Transverse colon (tissue), 4 donors: ENCODE results near the gene TENM4.

Source experiments
- EP300 ChIP-seq: sonication (generic); formaldehyde crosslinking; IDR thresholded peaks from one replicate; pipeline ENCODE4 v1.6.1; 2017; ENCODE audit warnings: antibody characterized with exemption, low read depth
- POLR2A ChIP-seq: fragments of 450-650 bp; IDR thresholded peaks from one replicate; pipeline ENCODE4 v1.6.1; 2016; ENCODE audit warnings: antibody characterized with exemption, mild to moderate bottlenecking, moderate library complexity
- POLR2AphosphoS5 ChIP-seq, 3 donors: sonication (generic); formaldehyde crosslinking; IDR thresholded peaks; one replicate each; pipeline ENCODE4 v1.6.1; 2016; ENCODE audit warnings: antibody characterized with exemption in 3 of 3
- TF ChIP-seq, protein P1 (sequence below), 5 experiments: fragments of 200-600 bp in 3 of 5; fragments of 450-650 bp in 2 of 5; sonication (generic) in 3 of 5; IDR thresholded peaks; 1 replicate in 2 of 5; 2 replicates in 3 of 5; pipeline ENCODE4 v1.5.1; 2016 to 2017; ENCODE audit warnings: antibody characterized with exemption in 5 of 5, inconsistent platforms in 3 of 5, mild to moderate bottlenecking in 2 of 5, moderate library complexity in 1 of 5

DNA sequence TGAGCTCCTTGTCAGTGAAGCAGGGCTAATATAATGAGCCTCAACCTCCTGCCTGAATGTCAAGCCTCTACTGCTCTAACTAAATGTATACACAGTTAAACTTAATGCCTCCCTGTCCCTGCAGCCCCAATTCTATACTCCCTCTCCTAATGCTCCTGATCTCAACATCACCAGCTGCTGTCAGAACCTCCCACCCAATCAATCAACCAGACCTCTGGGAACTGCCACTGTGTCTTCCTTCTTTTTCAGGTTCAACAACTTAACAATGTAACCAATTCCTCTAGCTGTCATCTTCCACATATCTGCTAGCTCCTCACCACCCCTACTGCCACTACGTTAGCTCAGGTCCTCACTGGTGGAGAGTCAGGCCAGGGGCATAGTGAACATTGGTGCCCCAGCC lies 526.3 kb downstream of the TENM4 start:
- TF ChIP-seq, protein P1, sequence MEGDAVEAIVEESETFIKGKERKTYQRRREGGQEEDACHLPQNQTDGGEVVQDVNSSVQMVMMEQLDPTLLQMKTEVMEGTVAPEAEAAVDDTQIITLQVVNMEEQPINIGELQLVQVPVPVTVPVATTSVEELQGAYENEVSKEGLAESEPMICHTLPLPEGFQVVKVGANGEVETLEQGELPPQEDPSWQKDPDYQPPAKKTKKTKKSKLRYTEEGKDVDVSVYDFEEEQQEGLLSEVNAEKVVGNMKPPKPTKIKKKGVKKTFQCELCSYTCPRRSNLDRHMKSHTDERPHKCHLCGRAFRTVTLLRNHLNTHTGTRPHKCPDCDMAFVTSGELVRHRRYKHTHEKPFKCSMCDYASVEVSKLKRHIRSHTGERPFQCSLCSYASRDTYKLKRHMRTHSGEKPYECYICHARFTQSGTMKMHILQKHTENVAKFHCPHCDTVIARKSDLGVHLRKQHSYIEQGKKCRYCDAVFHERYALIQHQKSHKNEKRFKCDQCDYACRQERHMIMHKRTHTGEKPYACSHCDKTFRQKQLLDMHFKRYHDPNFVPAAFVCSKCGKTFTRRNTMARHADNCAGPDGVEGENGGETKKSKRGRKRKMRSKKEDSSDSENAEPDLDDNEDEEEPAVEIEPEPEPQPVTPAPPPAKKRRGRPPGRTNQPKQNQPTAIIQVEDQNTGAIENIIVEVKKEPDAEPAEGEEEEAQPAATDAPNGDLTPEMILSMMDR (IDR thresholded peaks at IDR 0.05) = no peak
- TF ChIP-seq POLR2A (no peak), POLR2AphosphoS5 (IDR thresholded peaks at IDR 0.05) (no peak), EP300 (no peak)
